ENCODE data around the gene INTS2. TPM values are rescaled to one million over a fixed set of nuclear protein-coding genes. Genes with fewer than 3 reads are reported as not detected.

INTS2 gene
- total RNA-seq, 1 experiment from 2014 or later, result 20.8 TPM

- no peaks in the 10 kb centered on the region for H3K9me3 Mint-ChIP-seq
- no peak overlapping the region for H3K14ac ChIP-seq (ENCODE audit: insufficient read depth, low read length)
- no peak overlapping the region for H2BK20ac ChIP-seq (ENCODE audit: low read depth, low read length, poor library complexity, severe bottlenecking)
- H4K91ac ChIP-seq (ENCODE audit: insufficient read length, low read depth, low read length), result no peak overlapping the region
- no peaks in the 10 kb centered on the region for H3K9me3 ChIP-seq (ENCODE audit: control insufficient read depth, low read depth, low read length)
- H2BK5ac ChIP-seq (ENCODE audit: insufficient read length, low read length), result no peak overlapping the region
- H3K27me3 ChIP-seq (ENCODE audit: insufficient read depth, low read length), result no peaks in the 10 kb centered on the region
- no peak overlapping the region for H3K23ac ChIP-seq (ENCODE audit: insufficient read length, low read depth, low read length)
- H3K18ac ChIP-seq (ENCODE audit: insufficient read length, low read depth, low read length), result no peak overlapping the region
- H3K27ac Mint-ChIP-seq, result no peak overlapping the region
- H3K56ac ChIP-seq (ENCODE audit: insufficient read length, low read depth, low read length), result no peak overlapping the region
- no peak overlapping the region for H3K27ac ChIP-seq (ENCODE audit: insufficient read length, low read depth, low read length)
- no peaks in the 10 kb centered on the region for H3K27me3 Mint-ChIP-seq (ENCODE audit: low read depth)
- peaks cover 4% of the 10 kb centered on the region in 2 experiments; a peak in 3 of 4 replicates for H3K4me1 Mint-ChIP-seq
- no peak for TF ChIP-seq CTCF (conservative IDR thresholded peaks at IDR 0.05)
- no peak overlapping the region for H2BK120ac ChIP-seq (ENCODE audit: low read depth, low read length, poor library complexity, severe bottlenecking)
- peaks cover 2 to 28% (median 25%) of the 10 kb centered on the region in 3 experiments; a peak in 5 of 7 replicates for H3K36me3 Mint-ChIP-seq (ENCODE audit: insufficient read depth in 1 of 3, low read depth in 3 of 3)
- H3K9ac ChIP-seq (ENCODE audit: extremely low read depth, insufficient read length, low read length), result no peak overlapping the region
- no peak overlapping the region for H2AFZ ChIP-seq (ENCODE audit: low read length)
- no peaks in the 10 kb centered on the region for H3K4me1 ChIP-seq (ENCODE audit: insufficient read depth, low read length)
- no peak overlapping the region for H4K8ac ChIP-seq (replicated peaks; ENCODE audit: insufficient read length, low read depth, low read length)
- no peaks in the 10 kb centered on the region for H3K79me1 ChIP-seq (ENCODE audit: insufficient read depth, low read depth, low read length, poor library complexity, severe bottlenecking)
- H3T11ph ChIP-seq (ENCODE audit: low read length), result no peak overlapping the region
- H3K4ac ChIP-seq (ENCODE audit: low read depth, low read length), result no peak overlapping the region
- no peak overlapping the region for H2BK15ac ChIP-seq (ENCODE audit: low read depth, low read length)
- H3K79me2 ChIP-seq (ENCODE audit: insufficient read depth, low read length), result no peaks in the 10 kb centered on the region
- no peak overlapping the region for H2BK12ac ChIP-seq (ENCODE audit: insufficient read length, low read depth, low read length)
- WGBS (ENCODE audit: extremely low coverage, insufficient read length, low lambda C conversion rate), result no CpG with 5 or more reads among the region's 3 CpGs
- no peak overlapping the region for H2AK5ac ChIP-seq (ENCODE audit: insufficient read length, low read length)
- no peak overlapping the region for H4K5ac ChIP-seq (ENCODE audit: insufficient read length, low read depth, low read length)
- no peaks in the 10 kb centered on the region for H3K23me2 ChIP-seq (ENCODE audit: insufficient read length, low read depth, low read length, poor library complexity, severe bottlenecking)
- H4K20me1 ChIP-seq (ENCODE audit: control insufficient read depth, insufficient read depth, insufficient read length), result no peaks in the 10 kb centered on the region
- no peak for DNase-seq
- no peak overlapping the region for H3K4me2 ChIP-seq (ENCODE audit: insufficient read depth, insufficient read length, low read length)
- no peak overlapping the region for H3K4me3 Mint-ChIP-seq
Measured at GRCh38 chr17:61869138-61869537, 58.6 kb downstream of the INTS2 start.
